Thymus (tissue), 11 donors: ENCODE measurements around the gene PSME3. TPM values are rescaled to one million over a fixed set of nuclear protein-coding genes. Genes with fewer than 3 reads are reported as not detected.

Source experiments
- DNase-seq, 9 donors: peaks; one replicate each; pipeline ENCODE4 v3.0.0-alpha.2; 2013; ENCODE audit warnings: low spot score in 9 of 9, low read depth in 6 of 9, missing footprints in 1 of 9
- H3K27ac ChIP-seq, 2 donors: one replicate each; pipeline ENCODE4 v1.5.1; 2013; ENCODE audit warnings: control low read depth in 1 of 2, low read depth in 1 of 2, low read length in 1 of 2, mild to moderate bottlenecking in 1 of 2, moderate library complexity in 1 of 2
- H3K27me3 ChIP-seq, 2 donors: one replicate each; pipeline ENCODE4 v1.5.1; 2013; ENCODE audit warnings: low read length in 1 of 2; ENCODE audit not compliant: control insufficient read depth in 2 of 2, insufficient read depth in 1 of 2
- H3K36me3 ChIP-seq, 2 donors: one replicate each; pipeline ENCODE4 v1.5.1; 2013; ENCODE audit warnings: low read length in 1 of 2, mild to moderate bottlenecking in 1 of 2, moderate library complexity in 1 of 2; ENCODE audit not compliant: control insufficient read depth in 2 of 2, insufficient read depth in 2 of 2
- H3K4me1 ChIP-seq, 2 donors: one replicate each; pipeline ENCODE4 v1.5.1; 2013; ENCODE audit warnings: low read length in 2 of 2; ENCODE audit not compliant: control insufficient read depth in 2 of 2, insufficient read depth in 2 of 2
- H3K4me3 ChIP-seq, 2 donors: one replicate each; pipeline ENCODE4 v1.5.1; 2013; ENCODE audit warnings: low read length in 2 of 2, control low read depth in 1 of 2, mild to moderate bottlenecking in 1 of 2
- H3K9me3 ChIP-seq, 2 donors: one replicate each; pipeline ENCODE4 v1.5.1; 2013; ENCODE audit warnings: low read length in 1 of 2, mild to moderate bottlenecking in 1 of 2; ENCODE audit not compliant: control insufficient read depth in 2 of 2, insufficient read depth in 1 of 2
- WGBS: extraction: QIAGEN DNeasy Blood & Tissue Kit; methylation state at CpG from one replicate; pipeline ENCODE4 v1.1.7; 2013; 5-methylcytosine and 5-hydroxymethylcytosine counted together
- polyA plus RNA-seq: library from polyadenylated mRNA; stranded (reverse); fragments of 200-250 nt; gene quantifications from one replicate; pipeline ENCODE4 v1.2.3, GENCODE V29; 2013
- total RNA-seq: library from RNA; stranded (reverse); fragments of 120-200 nt; gene quantifications from one replicate; pipeline ENCODE4 v1.2.4, GENCODE V29; 2013
- donor health status: healthy.

The PSME3 gene
- total and polyA plus RNA-seq, 2 donors, result 35.0 to 43.9 TPM

- 67% methylated on average over 15 of the region's 15 CpGs for WGBS
- Histone ChIP-seq H3K36me3 (no peaks in the 10 kb centered on the region), H3K4me1 (no peaks in the 10 kb centered on the region), H3K27me3 (no peaks in the 10 kb centered on the region), H3K4me3 (no peak overlapping the region), H3K9me3 (no peaks in the 10 kb centered on the region), H3K27ac (no peak overlapping the region)
- no peak for DNase-seq
These were observed 53.3 kb downstream of the PSME3 start for GRCh38 chr17:42886283-42887176.

DNA sequence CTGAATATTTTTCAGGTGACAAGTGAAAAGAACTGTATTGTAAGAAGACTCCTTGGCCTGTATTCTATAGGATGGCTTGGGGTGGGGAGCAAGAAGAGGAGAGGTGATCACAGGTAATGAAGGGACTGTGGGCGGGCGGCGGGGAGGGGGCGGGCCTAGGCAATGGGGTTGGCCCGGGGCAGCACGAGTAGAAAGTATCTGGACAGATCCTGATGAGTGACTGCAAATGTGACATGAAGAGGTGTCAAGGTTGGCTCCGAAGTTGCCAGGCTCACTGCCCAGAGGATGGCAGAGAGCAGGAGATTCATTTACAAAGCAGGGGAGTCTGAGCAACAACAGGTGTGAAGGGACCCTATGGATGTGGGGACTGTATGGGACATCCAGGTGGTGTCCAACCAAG is 56.6 kb downstream of the PSME3 start:
- DNase-seq, result no peak
- Histone ChIP-seq H3K36me3 (no peaks in the 10 kb centered on the region), H3K4me3 (no peak overlapping the region), H3K4me1 (peaks cover 0 to 2% of the 10 kb centered on the region in 2 donors), H3K27me3 (no peaks in the 10 kb centered on the region), H3K27ac (no peak overlapping the region), H3K9me3 (no peaks in the 10 kb centered on the region)
- 95% methylated on average over 7 of the region's 7 CpGs for WGBS

DNA sequence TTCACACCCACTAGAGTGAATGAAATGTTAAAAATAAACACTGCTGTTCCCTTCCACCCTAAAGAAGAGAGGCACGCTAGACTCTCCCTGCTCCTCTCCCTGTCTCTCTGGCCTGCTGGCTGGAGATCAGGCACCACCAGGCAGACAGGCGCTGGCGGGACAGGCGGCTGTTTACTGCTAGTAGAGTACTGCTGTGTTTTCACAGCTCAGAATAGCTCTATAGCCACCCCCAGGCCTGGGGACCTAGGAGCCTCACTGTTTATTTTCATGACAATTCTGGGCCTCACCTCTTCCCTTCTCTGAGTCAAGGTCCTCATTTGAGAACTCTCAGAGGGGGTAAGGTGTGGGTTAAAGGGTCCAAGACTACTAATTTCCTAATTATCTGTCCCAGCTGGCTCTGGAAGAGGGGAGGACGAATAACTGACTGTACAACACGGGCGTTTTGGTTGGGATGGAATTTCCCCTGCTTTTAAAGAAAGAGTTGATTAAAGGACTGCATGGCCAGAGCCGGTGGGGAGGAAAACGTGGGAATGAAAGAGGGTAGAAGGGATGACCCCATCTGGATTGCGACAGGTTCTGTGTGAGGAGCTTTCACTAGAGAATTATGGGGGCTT is 58.4 kb downstream of the PSME3 start:
- Histone ChIP-seq H3K9me3 (no peaks in the 10 kb centered on the region), H3K36me3 (no peaks in the 10 kb centered on the region), H3K4me1 (peaks cover 0 to 2% of the 10 kb centered on the region in 2 donors), H3K27ac (no peak overlapping the region), H3K27me3 (no peaks in the 10 kb centered on the region), H3K4me3 (no peak overlapping the region)
- WGBS, result 94% methylated on average over 10 of the region's 10 CpGs
- no peak for DNase-seq

DNA sequence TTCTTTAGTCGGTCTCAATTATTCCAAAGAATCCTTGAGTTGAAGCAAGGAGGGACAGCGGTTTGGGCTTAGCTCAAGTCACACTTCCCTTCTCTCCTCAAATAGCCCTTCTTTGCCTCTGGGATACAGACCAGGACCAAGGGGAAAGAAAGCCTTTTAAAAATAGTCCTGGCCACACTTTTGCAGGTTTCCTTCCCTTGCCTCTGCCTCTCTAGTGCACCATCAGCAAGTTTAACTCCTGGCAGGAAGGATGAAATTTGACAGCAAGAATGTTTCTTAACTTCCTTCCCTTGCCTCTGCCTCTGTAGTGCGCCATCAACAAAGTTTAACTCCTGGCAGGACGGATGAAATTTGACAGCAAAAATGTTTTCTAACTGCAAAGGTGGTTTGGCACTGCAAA is 60.2 kb downstream of the PSME3 start:
- DNase-seq, result no peak
- 16% methylated on average over 4 of the region's 4 CpGs for WGBS
- no peaks in the 10 kb centered on the region for H3K36me3 ChIP-seq
- H3K9me3 ChIP-seq, result no peaks in the 10 kb centered on the region
- H3K27ac ChIP-seq, result no peak overlapping the region
- no peak overlapping the region for H3K4me3 ChIP-seq
- H3K4me1 ChIP-seq, result peaks cover 0 to 2% of the 10 kb centered on the region in 2 donors
- H3K27me3 ChIP-seq, result no peaks in the 10 kb centered on the region

Other genes starting within 250 kb of the PSME3 start
- 40.0 TPM for gene RETREG3, start 224.0 kb upstream of the PSME3 start, total RNA-seq
- gene RETREG3, start 224.0 kb upstream of the PSME3 start, polyA plus RNA-seq, result 33.7 TPM
- 24.1 TPM for gene TUBG1, start 223.7 kb upstream of the PSME3 start, total RNA-seq
- gene TUBG1, start 223.7 kb upstream of the PSME3 start, polyA plus RNA-seq, result 11.4 TPM
- gene TUBG2, start 174.1 kb upstream of the PSME3 start, total RNA-seq, result 3.0 TPM
- 11.3 TPM for gene TUBG2, start 174.1 kb upstream of the PSME3 start, polyA plus RNA-seq
- gene PLEKHH3, start 156.4 kb upstream of the PSME3 start, total RNA-seq, result 8.2 TPM
- gene PLEKHH3, start 156.4 kb upstream of the PSME3 start, polyA plus RNA-seq, result 20.3 TPM
- gene CCR10, start 151.6 kb upstream of the PSME3 start, total RNA-seq, result 0.80 TPM
- 1.2 TPM for gene CCR10, start 151.6 kb upstream of the PSME3 start, polyA plus RNA-seq
- 0.76 TPM for gene CNTNAP1, start 150.9 kb upstream of the PSME3 start, total RNA-seq
- 2.1 TPM for gene CNTNAP1, start 150.9 kb upstream of the PSME3 start, polyA plus RNA-seq
- 18.5 TPM for gene EZH1, start 88.4 kb upstream of the PSME3 start, total RNA-seq
- gene EZH1, start 88.4 kb upstream of the PSME3 start, polyA plus RNA-seq, result 38.8 TPM
- gene RAMP2, start 72.2 kb upstream of the PSME3 start, total RNA-seq, result 8.4 TPM
- gene RAMP2, start 72.2 kb upstream of the PSME3 start, polyA plus RNA-seq, result 22.1 TPM
- 75.0 TPM for gene VPS25, start 59.9 kb upstream of the PSME3 start, total RNA-seq
- gene VPS25, start 59.9 kb upstream of the PSME3 start, polyA plus RNA-seq, result 58.3 TPM
- 0.05 TPM for gene WNK4, start 52.8 kb upstream of the PSME3 start, total RNA-seq
- 0.11 TPM for gene WNK4, start 52.8 kb upstream of the PSME3 start, polyA plus RNA-seq
- gene COA3, start 34.7 kb upstream of the PSME3 start, total RNA-seq, result 72.4 TPM
- 95.5 TPM for gene COA3, start 34.7 kb upstream of the PSME3 start, polyA plus RNA-seq
- 0.09 TPM for gene CNTD1, start 34.5 kb upstream of the PSME3 start, total RNA-seq
- gene CNTD1, start 34.5 kb upstream of the PSME3 start, polyA plus RNA-seq, result 0.32 TPM
- gene BECN1, start 9.1 kb upstream of the PSME3 start, total RNA-seq, result 67.0 TPM
- 79.5 TPM for gene BECN1, start 9.1 kb upstream of the PSME3 start, polyA plus RNA-seq
- 0.28 TPM for gene AOC2, start 11.2 kb downstream of the PSME3 start, total RNA-seq
- 1.1 TPM for gene AOC2, start 11.2 kb downstream of the PSME3 start, polyA plus RNA-seq
- gene AOC3, start 17.8 kb downstream of the PSME3 start, total RNA-seq, result 1.2 TPM
- gene AOC3, start 17.8 kb downstream of the PSME3 start, polyA plus RNA-seq, result 16.0 TPM
- 0.05 TPM for gene G6PC1, start 67.4 kb downstream of the PSME3 start, total RNA-seq
- gene G6PC1, start 67.4 kb downstream of the PSME3 start, polyA plus RNA-seq, result 0.07 TPM
- 34.2 TPM for gene AARSD1, start 131.1 kb downstream of the PSME3 start, total RNA-seq
- 42.5 TPM for gene AARSD1, start 131.1 kb downstream of the PSME3 start, polyA plus RNA-seq
- 0.76 TPM for gene PTGES3L, start 146.7 kb downstream of the PSME3 start, total RNA-seq
- 1.1 TPM for gene PTGES3L, start 146.7 kb downstream of the PSME3 start, polyA plus RNA-seq
- gene RUNDC1, start 147.2 kb downstream of the PSME3 start, total RNA-seq, result 7.1 TPM
- gene RUNDC1, start 147.2 kb downstream of the PSME3 start, polyA plus RNA-seq, result 8.8 TPM
- gene RPL27, start 165.0 kb downstream of the PSME3 start, total RNA-seq, result 2,182 TPM
- 4,515 TPM for gene RPL27, start 165.0 kb downstream of the PSME3 start, polyA plus RNA-seq
- 53.1 TPM for gene IFI35, start 173.4 kb downstream of the PSME3 start, total RNA-seq
- 47.6 TPM for gene IFI35, start 173.4 kb downstream of the PSME3 start, polyA plus RNA-seq
- 46.8 TPM for gene VAT1, start 189.0 kb downstream of the PSME3 start, total RNA-seq
- 51.7 TPM for gene VAT1, start 189.0 kb downstream of the PSME3 start, polyA plus RNA-seq
- gene RND2, start 191.8 kb downstream of the PSME3 start, total RNA-seq, result 0.42 TPM
- gene RND2, start 191.8 kb downstream of the PSME3 start, polyA plus RNA-seq, result 0.41 TPM